MM.1S (cell line): ENCODE data around the gene RINL.

Experiments used
- DNase-seq: peaks from one replicate; pipeline ENCODE4 v3.0.0-alpha.2; 2015
- H2AFZ ChIP-seq: fragments of 300-600 bp; sonication (generic); 2 replicates; pipeline ENCODE4 v1.6.0; 2016; ENCODE audit warnings: antibody characterized with exemption, low read length
- H3F3A ChIP-seq: fragments of 300-600 bp; sonication (generic); 2 replicates; pipeline ENCODE4 v1.6.1; 2016; ENCODE audit warnings: mild to moderate bottlenecking, antibody characterized with exemption, low read length, moderate library complexity, mixed read lengths; ENCODE audit not compliant: insufficient read depth
- H3K27ac ChIP-seq: fragments of 300-600 bp; sonication (generic); 2 replicates; pipeline ENCODE4 v1.5.1; 2016; ENCODE audit warnings: mild to moderate bottlenecking, low read length
- H3K27me3 ChIP-seq: fragments of 300-600 bp; sonication (generic); replicated peaks from 2 replicates; pipeline ENCODE4 v1.6.0; 2016; ENCODE audit warnings: low read length; ENCODE audit not compliant: insufficient read depth
- H3K36me3 ChIP-seq: fragments of 300-600 bp; sonication (generic); replicated peaks from 2 replicates; pipeline ENCODE4 v1.6.1; 2016; ENCODE audit warnings: mild to moderate bottlenecking, low read length, mixed read lengths; ENCODE audit not compliant: insufficient read depth
- H3K4me1 ChIP-seq: fragments of 300-600 bp; sonication (generic); 2 replicates; pipeline ENCODE4 v1.6.1; 2016; ENCODE audit warnings: low read length, mixed read lengths
- H3K4me2 ChIP-seq: fragments of 300-600 bp; sonication (generic); 2 replicates; pipeline ENCODE4 v1.6.0; 2016; ENCODE audit warnings: low read depth, low read length
- H3K4me3 ChIP-seq: fragments of 300-600 bp; sonication (generic); 2 replicates; pipeline ENCODE4 v1.5.1; 2016; ENCODE audit warnings: low read length, mixed read lengths
- H3K79me2 ChIP-seq: fragments of 300-600 bp; sonication (generic); 2 replicates; pipeline ENCODE4 v1.6.1; 2016; ENCODE audit warnings: mixed run types, low read length, mixed read lengths
- H3K9ac ChIP-seq: fragments of 300-600 bp; sonication (generic); 2 replicates; pipeline ENCODE4 v1.6.1; 2016; ENCODE audit warnings: low read length, mixed read lengths
- H3K9me2 ChIP-seq: fragments of 300-600 bp; sonication (generic); replicated peaks from 2 replicates; pipeline ENCODE4 v1.6.1; 2016; ENCODE audit warnings: mild to moderate bottlenecking, low read length, mixed read lengths; ENCODE audit not compliant: insufficient read depth
- H3K9me3 ChIP-seq: fragments of 300-600 bp; sonication (generic); replicated peaks from 2 replicates; pipeline ENCODE4 v1.6.1; 2016; ENCODE audit warnings: mild to moderate bottlenecking, low read length, mixed read lengths; ENCODE audit not compliant: insufficient read depth
- H4K20me1 ChIP-seq: fragments of 300-600 bp; sonication (generic); 2 replicates; pipeline ENCODE4 v1.6.1; 2016; ENCODE audit warnings: mild to moderate bottlenecking, low read length, moderate library complexity, mixed read lengths; ENCODE audit not compliant: insufficient read depth
- EZH2 ChIP-seq: fragments of 300-600 bp; sonication (generic); optimal IDR thresholded peaks from 2 replicates; pipeline ENCODE3; 2017; ENCODE audit warnings: low read depth, mild to moderate bottlenecking, antibody characterized with exemption, low read length, mixed read lengths
- EZH2phosphoT487 ChIP-seq: fragments of 300-600 bp; sonication (generic); IDR thresholded peaks from 2 replicates; pipeline ENCODE4 v1.6.1; 2018; ENCODE audit warnings: antibody characterized with exemption, low read length
- TF ChIP-seq, protein P1 (sequence below): fragments of 300-600 bp; sonication (generic); IDR thresholded peaks from 2 replicates; pipeline ENCODE4 v1.5.1; 2016; ENCODE audit warnings: antibody characterized with exemption, low read length, mixed read lengths

RINL gene

DNA sequence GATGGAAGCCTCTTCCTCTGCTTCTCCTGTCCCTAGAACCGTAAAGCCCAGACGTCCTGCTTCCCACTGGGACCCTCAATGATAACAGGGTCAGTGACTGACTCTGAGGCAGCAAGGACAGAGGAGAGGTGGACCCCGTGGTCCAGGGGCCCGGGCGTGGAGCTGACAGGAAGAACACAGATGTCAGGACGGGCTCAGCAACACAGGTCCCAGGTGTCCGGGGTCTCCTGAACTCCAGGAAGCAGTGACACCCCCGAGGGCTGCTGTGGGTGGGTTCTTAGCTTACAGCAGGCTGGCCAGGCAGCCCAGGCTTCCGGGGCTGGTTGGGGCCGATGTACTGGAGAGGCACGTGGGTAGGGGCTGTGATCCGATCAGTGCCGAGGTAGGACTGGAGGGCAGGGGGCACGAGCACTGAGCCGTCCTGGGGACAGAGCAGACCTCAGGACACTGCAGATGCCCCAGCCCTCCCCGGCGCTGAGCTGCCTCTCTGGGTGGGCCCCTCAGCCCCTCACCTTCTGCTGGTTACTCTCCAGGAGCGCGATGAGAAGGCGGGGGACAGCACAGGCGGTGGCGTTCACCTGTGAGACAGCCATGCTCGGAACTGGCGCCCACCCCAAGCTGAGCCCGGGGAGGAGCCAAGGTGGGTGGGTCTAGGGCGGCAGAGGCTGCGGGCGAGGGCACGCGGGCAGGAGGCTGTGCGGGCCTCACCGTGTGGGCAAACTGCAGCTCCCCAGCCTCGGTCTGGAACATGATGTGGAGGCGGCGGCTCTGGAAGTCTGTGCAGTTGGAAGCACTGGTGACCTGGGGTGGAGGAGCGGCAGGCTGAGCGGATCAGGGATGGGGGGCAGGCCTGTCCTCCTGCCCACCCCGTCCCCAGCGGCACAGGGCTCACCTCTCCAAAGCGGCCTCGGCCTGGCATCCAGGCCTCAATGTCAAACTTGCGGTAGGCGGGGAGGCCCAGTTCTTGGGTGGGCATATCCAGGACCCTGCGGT is 37.5 kb upstream of the RINL start:
- no peaks in the 10 kb centered on the region for H3K27me3 ChIP-seq
- H3K9me2 ChIP-seq: no peaks in the 10 kb centered on the region

DNA sequence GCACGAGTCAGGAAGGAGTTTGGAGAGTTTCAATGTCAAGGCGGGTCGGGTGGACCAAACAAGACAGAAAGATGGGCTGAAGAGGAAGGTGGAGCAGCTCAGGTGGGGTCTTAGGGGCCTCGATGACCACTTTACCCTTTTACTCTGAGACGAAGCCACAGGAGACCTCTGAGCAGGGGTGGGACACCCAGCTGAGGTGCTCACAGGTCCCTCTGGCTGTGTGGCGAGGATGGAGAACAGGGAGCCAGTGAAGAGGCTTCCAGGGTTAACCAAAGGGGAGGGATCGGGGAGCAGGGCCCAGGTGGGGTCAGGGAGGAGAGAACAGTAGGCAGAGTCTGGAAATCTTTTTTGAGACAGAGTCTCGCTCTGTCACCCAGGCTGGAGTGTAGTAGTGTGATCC is 35.9 kb upstream of the RINL start:
- Histone ChIP-seq H3K79me2 (no peaks in the 10 kb centered on the region), H3K4me1 (no peaks in the 10 kb centered on the region), H3K4me3 (no peak overlapping the region), H3K27ac (no peak overlapping the region), H3K36me3 (no peaks in the 10 kb centered on the region), H3K27me3 (no peaks in the 10 kb centered on the region), H3K9me2 (no peaks in the 10 kb centered on the region), H3K9me3 (no peaks in the 10 kb centered on the region), H2AFZ (no peak overlapping the region), H3F3A (no peaks in the 10 kb centered on the region), H4K20me1 (no peaks in the 10 kb centered on the region), H3K4me2 (no peak overlapping the region), H3K9ac (no peak overlapping the region)
- DNase-seq: no peak
- TF ChIP-seq, protein P1, sequence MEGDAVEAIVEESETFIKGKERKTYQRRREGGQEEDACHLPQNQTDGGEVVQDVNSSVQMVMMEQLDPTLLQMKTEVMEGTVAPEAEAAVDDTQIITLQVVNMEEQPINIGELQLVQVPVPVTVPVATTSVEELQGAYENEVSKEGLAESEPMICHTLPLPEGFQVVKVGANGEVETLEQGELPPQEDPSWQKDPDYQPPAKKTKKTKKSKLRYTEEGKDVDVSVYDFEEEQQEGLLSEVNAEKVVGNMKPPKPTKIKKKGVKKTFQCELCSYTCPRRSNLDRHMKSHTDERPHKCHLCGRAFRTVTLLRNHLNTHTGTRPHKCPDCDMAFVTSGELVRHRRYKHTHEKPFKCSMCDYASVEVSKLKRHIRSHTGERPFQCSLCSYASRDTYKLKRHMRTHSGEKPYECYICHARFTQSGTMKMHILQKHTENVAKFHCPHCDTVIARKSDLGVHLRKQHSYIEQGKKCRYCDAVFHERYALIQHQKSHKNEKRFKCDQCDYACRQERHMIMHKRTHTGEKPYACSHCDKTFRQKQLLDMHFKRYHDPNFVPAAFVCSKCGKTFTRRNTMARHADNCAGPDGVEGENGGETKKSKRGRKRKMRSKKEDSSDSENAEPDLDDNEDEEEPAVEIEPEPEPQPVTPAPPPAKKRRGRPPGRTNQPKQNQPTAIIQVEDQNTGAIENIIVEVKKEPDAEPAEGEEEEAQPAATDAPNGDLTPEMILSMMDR: no peak
- TF ChIP-seq EZH2phosphoT487 (no peak), EZH2 (no peak)

More for the DNA sequence above, 37.5 kb upstream of the RINL start:
- no peak overlapping the region for H3K27ac ChIP-seq
- no peaks in the 10 kb centered on the region for H3K4me1 ChIP-seq
- H3K4me3 ChIP-seq: no peak overlapping the region
- H3K4me2 ChIP-seq: no peak overlapping the region
- DNase-seq: no peak
- H3K9ac ChIP-seq: no peak overlapping the region
- H3K9me3 ChIP-seq: no peaks in the 10 kb centered on the region
- H3K79me2 ChIP-seq: no peaks in the 10 kb centered on the region
- H3F3A ChIP-seq: no peaks in the 10 kb centered on the region
- no peak overlapping the region for H2AFZ ChIP-seq
- TF ChIP-seq, protein P1: no peak
- TF ChIP-seq EZH2phosphoT487: no peak
- no peaks in the 10 kb centered on the region for H3K36me3 ChIP-seq
- no peaks in the 10 kb centered on the region for H4K20me1 ChIP-seq

DNA sequence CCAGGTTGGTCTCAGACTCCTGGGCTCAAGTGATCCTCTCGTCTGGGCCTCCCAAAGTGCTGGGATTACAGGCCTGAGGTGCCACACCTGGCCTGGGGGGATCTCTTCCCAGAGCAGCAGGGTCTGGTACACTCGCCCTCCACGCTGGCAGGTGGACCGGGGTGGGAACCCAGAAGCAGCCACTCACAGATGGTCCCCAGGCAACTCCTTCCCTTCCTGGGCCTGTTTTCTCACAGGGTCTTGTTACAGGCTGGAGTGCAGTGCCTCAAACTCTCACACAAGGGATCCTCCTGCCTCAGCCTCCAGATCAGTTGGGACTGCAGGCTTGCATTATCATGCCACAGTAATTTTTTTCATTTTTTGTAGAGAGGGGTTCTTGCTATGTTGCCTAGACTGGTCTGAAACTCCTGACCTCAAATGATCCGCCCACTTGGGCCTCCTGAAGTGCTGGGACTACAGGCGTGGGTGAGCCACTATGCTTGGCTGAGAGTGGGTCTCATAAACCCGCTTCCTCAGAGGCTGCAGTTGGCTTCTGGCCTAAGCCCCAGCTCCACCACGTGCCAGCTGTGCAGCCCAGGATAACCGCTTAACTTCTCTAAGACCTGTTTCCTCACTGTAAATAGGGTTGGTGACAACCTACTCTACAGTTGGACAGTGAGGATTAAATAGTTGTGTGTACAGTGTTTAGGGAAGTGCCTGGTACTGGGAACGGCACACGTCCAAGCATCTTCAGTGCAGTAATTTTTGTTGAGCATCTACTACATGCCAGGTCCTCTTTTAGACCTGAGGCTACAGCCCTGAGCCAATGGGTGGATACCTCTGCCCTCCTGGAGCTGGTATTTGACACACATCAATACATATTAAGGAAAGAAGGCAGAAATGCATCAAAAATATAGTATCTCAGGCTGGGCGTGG is 34.8 kb upstream of the RINL start:
- Histone ChIP-seq H2AFZ (no peak overlapping the region), H3K27me3 (no peaks in the 10 kb centered on the region), H3K4me2 (no peak overlapping the region)

More for the DNA sequence above, 34.8 kb upstream of the RINL start:
- TF ChIP-seq EZH2 (no peak), EZH2phosphoT487 (no peak)
- TF ChIP-seq, protein P1: no peak
- no peak overlapping the region for H3K9ac ChIP-seq
- no peak for DNase-seq
- H3K4me1 ChIP-seq: no peaks in the 10 kb centered on the region
- no peaks in the 10 kb centered on the region for H3K79me2 ChIP-seq
- H4K20me1 ChIP-seq: no peaks in the 10 kb centered on the region
- H3K9me2 ChIP-seq: no peaks in the 10 kb centered on the region
- H3K9me3 ChIP-seq: no peaks in the 10 kb centered on the region
- H3K36me3 ChIP-seq: no peaks in the 10 kb centered on the region
- H3F3A ChIP-seq: no peaks in the 10 kb centered on the region
- no peak overlapping the region for H3K27ac ChIP-seq
- no peak overlapping the region for H3K4me3 ChIP-seq
